Activated T-helper 2 cell treated with anti-CD3 and anti-CD28 coated beads, Interferon-gamma antibody, Interleukin-2, Interleukin-4, amounts not matched to agents 10 μg/mL and 5 μg/mL and 100 μg/mL, durations not matched to agents 14 hours and 24 hours and 36 hours (primary cell): Measurements from ENCODE around the gene OR6M1. TPM values are rescaled to one million over a fixed set of nuclear protein-coding genes. Genes with fewer than 3 reads are reported as not detected.

ENCODE experiments used
- DNase-seq: peaks from one replicate; pipeline ENCODE4 v3.0.0; 2021; ENCODE audit warnings: low spot score
- H3K27ac Mint-ChIP-seq: one replicate; pipeline ENCODE4 v1.8.0; 2021; ENCODE audit warnings: mixed read lengths
- H3K27me3 Mint-ChIP-seq: one replicate; pipeline ENCODE4 v1.8.0; 2021; ENCODE audit warnings: low read depth, mixed read lengths
- H3K36me3 Mint-ChIP-seq: one replicate; pipeline ENCODE4 v1.8.0; 2021; ENCODE audit warnings: low read depth, mixed read lengths
- H3K4me1 Mint-ChIP-seq: one replicate; pipeline ENCODE4 v1.8.0; 2021; ENCODE audit warnings: low read depth, mixed read lengths
- H3K4me3 Mint-ChIP-seq: one replicate; pipeline ENCODE4 v1.8.0; 2021; ENCODE audit warnings: low read depth, mild to moderate bottlenecking, moderate library complexity, mixed read lengths
- H3K9me3 Mint-ChIP-seq: one replicate; pipeline ENCODE4 v1.8.0; 2021; ENCODE audit warnings: mixed read lengths
- intact Hi-C: fragments of 100-400 bp; cut with micrococcal nuclease; formaldehyde crosslinking; loops from one replicate; pipeline ENCODE4 v1.15.1; 2023
- total RNA-seq: library from RNA; stranded (reverse); gene quantifications from 2 replicates; pipeline ENCODE4 v1.2.3, GENCODE V29; 2022

The OR6M1 gene
- total RNA-seq, 1 donor from 2014 or later: not detected

GRCh38 chr11:123771664-123772063 is 34.5 kb downstream of the OR6M1 start:
- Mint-ChIP-seq H3K9me3 (peaks cover 5% of the 10 kb centered on the region), H3K4me3 (no peak overlapping the region), H3K4me1 (peaks cover 3% of the 10 kb centered on the region), H3K36me3 (no peaks in the 10 kb centered on the region), H3K27me3 (no peaks in the 10 kb centered on the region), H3K27ac (no peak overlapping the region)
- intact Hi-C loops: no loop called here
- DNase-seq: no peak

DNA sequence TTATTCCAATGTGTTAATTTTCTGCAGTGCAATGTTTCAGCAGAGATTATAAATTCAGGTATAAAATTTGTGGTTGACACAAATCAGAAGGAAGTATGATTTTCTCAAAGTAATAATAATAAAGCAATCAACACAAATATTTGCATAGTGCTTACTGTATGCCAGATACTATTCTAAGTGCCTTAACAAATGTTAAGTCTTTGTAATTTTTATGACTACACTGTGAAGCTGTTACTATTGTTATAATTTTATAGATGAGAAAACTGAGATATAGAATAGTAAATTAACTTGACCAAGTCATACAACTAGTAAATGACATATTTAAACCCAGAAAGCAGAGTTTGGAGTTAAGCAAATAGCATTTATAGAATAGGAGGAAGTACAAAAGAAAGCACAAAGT is 35.4 kb downstream of the OR6M1 start:
- Mint-ChIP-seq H3K9me3 (peaks cover 5% of the 10 kb centered on the region), H3K4me3 (no peak overlapping the region), H3K4me1 (peaks cover 3% of the 10 kb centered on the region), H3K36me3 (no peaks in the 10 kb centered on the region), H3K27me3 (no peaks in the 10 kb centered on the region), H3K27ac (no peak overlapping the region)
- intact Hi-C loops: no loop called here
- DNase-seq: no peak

- peaks cover 3% of the 10 kb centered on the region for H3K4me1 Mint-ChIP-seq
- intact Hi-C loops: no loop called here
- H3K4me3 Mint-ChIP-seq: no peak overlapping the region
- H3K27me3 Mint-ChIP-seq: no peaks in the 10 kb centered on the region
- no peak for DNase-seq
- no peak overlapping the region for H3K27ac Mint-ChIP-seq
- H3K36me3 Mint-ChIP-seq: peaks cover 15% of the 10 kb centered on the region
- peaks cover 30% of the 10 kb centered on the region for H3K9me3 Mint-ChIP-seq
Measured at GRCh38 chr11:123765601-123766000, 40.5 kb downstream of the OR6M1 start.

DNA sequence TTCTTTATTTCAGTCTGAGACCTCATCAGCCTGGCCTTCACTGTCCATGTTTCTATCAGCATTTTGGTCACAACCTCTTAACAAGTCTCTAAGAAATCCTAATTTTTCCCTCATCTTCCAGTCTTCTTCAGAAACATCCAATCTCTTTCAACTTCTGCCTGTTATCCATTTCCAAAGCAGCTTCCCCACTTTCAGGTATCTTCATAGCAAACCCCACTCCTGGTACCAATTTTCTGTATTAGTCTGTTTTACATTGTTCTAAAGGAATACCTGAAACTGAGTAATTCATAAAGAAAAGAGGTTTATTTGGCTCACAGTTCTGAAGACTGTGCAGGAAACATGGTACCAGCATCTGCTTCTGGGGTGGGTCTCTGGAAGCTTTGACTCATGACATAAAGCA is 43.7 kb downstream of the OR6M1 start:
- Mint-ChIP-seq H3K9me3 (peaks cover 42% of the 10 kb centered on the region), H3K27me3 (no peaks in the 10 kb centered on the region), H3K36me3 (peaks cover 19% of the 10 kb centered on the region), H3K4me3 (no peak overlapping the region), H3K27ac (no peak overlapping the region), H3K4me1 (peaks cover 19% of the 10 kb centered on the region)
- intact Hi-C loops: no loop called here
- no peak for DNase-seq

DNA sequence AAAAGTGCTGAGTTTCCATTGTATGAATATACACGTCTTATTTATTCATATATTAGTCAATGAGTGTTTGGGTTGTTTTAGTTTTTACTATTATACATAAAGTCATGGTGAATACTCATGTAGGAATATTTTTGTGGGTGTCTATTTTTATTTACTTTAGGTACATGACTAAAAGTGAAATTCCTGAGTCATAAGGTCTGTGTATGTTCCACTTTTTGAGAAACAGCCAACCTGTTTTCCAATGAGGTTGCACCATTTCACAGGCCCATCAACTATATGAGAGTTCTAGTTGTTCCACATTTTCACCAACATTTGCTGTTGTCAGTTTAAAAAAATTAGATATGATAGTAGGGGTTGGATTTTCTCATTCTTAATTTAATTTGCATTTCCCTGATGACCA is 45.3 kb downstream of the OR6M1 start:
- peak overlapping the region; percentile 68 for H3K27ac Mint-ChIP-seq
- peaks cover 30% of the 10 kb centered on the region for H3K4me1 Mint-ChIP-seq
- no peak for DNase-seq
- H3K9me3 Mint-ChIP-seq: peaks cover 42% of the 10 kb centered on the region
- H3K4me3 Mint-ChIP-seq: no peak overlapping the region
- H3K27me3 Mint-ChIP-seq: no peaks in the 10 kb centered on the region
- intact Hi-C loops: loop anchor here (1.0 kb wide), 1 partner anchor 8 kb away; no protein-coding TSS in a partner anchor
- H3K36me3 Mint-ChIP-seq: peaks cover 19% of the 10 kb centered on the region

- Mint-ChIP-seq H3K4me3 (no peak overlapping the region), H3K4me1 (peaks cover 59% of the 10 kb centered on the region), H3K27ac (no peak overlapping the region), H3K9me3 (peaks cover 30% of the 10 kb centered on the region), H3K36me3 (peaks cover 21% of the 10 kb centered on the region), H3K27me3 (no peaks in the 10 kb centered on the region)
- intact Hi-C loops: loop anchor here (10.0 kb wide), 1 partner anchor 303 kb away; no protein-coding TSS in a partner anchor
- DNase-seq: no peak
Measured at GRCh38 chr11:123757976-123758375, 48.2 kb downstream of the OR6M1 start.

- intact Hi-C loops: loop anchor here (1.0 to 10.0 kb wide), 3 partner anchors 15 to 301 kb away; partner anchors contain the start of gene ZNF202
- H3K27ac Mint-ChIP-seq: peak overlapping the region; percentile 90
- H3K4me1 Mint-ChIP-seq: peaks cover 71% of the 10 kb centered on the region
- H3K27me3 Mint-ChIP-seq: no peaks in the 10 kb centered on the region
- no peak for DNase-seq
- peaks cover 14% of the 10 kb centered on the region for H3K36me3 Mint-ChIP-seq
- H3K4me3 Mint-ChIP-seq: no peak overlapping the region
- peaks cover 13% of the 10 kb centered on the region for H3K9me3 Mint-ChIP-seq
Measured at GRCh38 chr11:123755813-123756212, 50.3 kb downstream of the OR6M1 start.

Other genes with a start within 250 kb of the OR6M1 start
- not detected in 2 replicates for gene SCN3B, start 151.7 kb downstream of the OR6M1 start, total RNA-seq
- 19.2 and 22.3 TPM in 2 replicates for gene ZNF202, start 64.7 kb downstream of the OR6M1 start, total RNA-seq
- not detected in 2 replicates for gene OR6X1, start 51.8 kb downstream of the OR6M1 start, total RNA-seq
- gene TMEM225, start 79.3 kb upstream of the OR6M1 start, total RNA-seq: not detected in 2 replicates
- not detected in 2 replicates for gene OR8D4, start 95.8 kb upstream of the OR6M1 start, total RNA-seq
- not detected in 2 replicates for gene OR4D5, start 133.3 kb upstream of the OR6M1 start, total RNA-seq
- gene OR6T1, start 137.5 kb upstream of the OR6M1 start, total RNA-seq: not detected in 2 replicates
- not detected in 2 replicates for gene OR10S1, start 171.4 kb upstream of the OR6M1 start, total RNA-seq
- gene OR10G6, start 188.8 kb upstream of the OR6M1 start, total RNA-seq: not detected in 2 replicates
- not detected in 2 replicates for gene OR10G4, start 206.6 kb upstream of the OR6M1 start, total RNA-seq
- gene OR10G9, start 216.7 kb upstream of the OR6M1 start, total RNA-seq: not detected in 2 replicates
- not detected in 2 replicates for gene OR10G8, start 220.4 kb upstream of the OR6M1 start, total RNA-seq
- not detected in 2 replicates for gene OR10G7, start 235.0 kb upstream of the OR6M1 start, total RNA-seq